HL-60 (cell line): ENCODE measurements around the gene ZFAND6.
"Not testable (repeated sequence)": the region's sequence is repeated elsewhere in the genome, so short reads cannot be mapped to it uniquely, and the experiment has no call there.

ENCODE experiments used
- DNase-seq, 2 experiments: peaks; one replicate each; pipeline ENCODE4 v3.0.0-alpha.2; 2010 to 2020; ENCODE audit warnings: low read depth in 1 of 2, low spot score in 1 of 2
- H3K27ac ChIP-seq: fragments of 250-450 bp; sonication (Bioruptor Pico); replicated peaks from 2 replicates; pipeline ENCODE4 v1.5.1; 2020; ENCODE audit warnings: mild to moderate bottlenecking, moderate library complexity
- H3K27me3 ChIP-seq: fragments of 250-450 bp; sonication (Bioruptor Pico); 2 replicates; pipeline ENCODE4 v1.5.1; 2021; ENCODE audit warnings: mild to moderate bottlenecking, moderate library complexity; ENCODE audit not compliant: insufficient read depth, poor library complexity, severe bottlenecking
- H3K4me3 ChIP-seq: replicated peaks from 2 replicates; pipeline ENCODE4 v1.5.1; 2011; ENCODE audit warnings: mild to moderate bottlenecking, control low read depth, low read length; ENCODE audit not compliant: insufficient read depth
- CTCF ChIP-seq: IDR thresholded peaks from one replicate; pipeline ENCODE4 v1.5.1; 2011; ENCODE audit warnings: low read length, control low read depth, inconsistent platforms; ENCODE audit not compliant: insufficient read depth
- GABPA ChIP-seq: IDR thresholded peaks from 2 replicates; pipeline ENCODE4 v1.6.1; 2012; ENCODE audit warnings: low read depth
- POLR2AphosphoS5 ChIP-seq: IDR thresholded peaks from 2 replicates; pipeline ENCODE4 v1.6.1; 2012; ENCODE audit warnings: low read depth
- SPI1 ChIP-seq: IDR thresholded peaks from 2 replicates; pipeline ENCODE4 v1.6.1; 2012; ENCODE audit warnings: low read depth, mild to moderate bottlenecking, borderline replicate concordance
- TF ChIP-seq, protein P1 (sequence below): IDR thresholded peaks from 2 replicates; pipeline ENCODE4 v1.6.1; 2012; ENCODE audit warnings: low read depth; ENCODE audit not compliant: insufficient replicate concordance

Gene ZFAND6

GRCh38 chr15:80036071-80036470 is 23.4 kb upstream of the ZFAND6 start:
- DNase-seq = no peak
- Histone ChIP-seq H3K27me3 (no peaks in the 10 kb centered on the region), H3K27ac (no peak overlapping the region), H3K4me3 (no peak overlapping the region)
- TF ChIP-seq POLR2AphosphoS5 (no peak), GABPA (no peak), SPI1 (no peak), CTCF (no peak)
- TF ChIP-seq, protein P1, sequence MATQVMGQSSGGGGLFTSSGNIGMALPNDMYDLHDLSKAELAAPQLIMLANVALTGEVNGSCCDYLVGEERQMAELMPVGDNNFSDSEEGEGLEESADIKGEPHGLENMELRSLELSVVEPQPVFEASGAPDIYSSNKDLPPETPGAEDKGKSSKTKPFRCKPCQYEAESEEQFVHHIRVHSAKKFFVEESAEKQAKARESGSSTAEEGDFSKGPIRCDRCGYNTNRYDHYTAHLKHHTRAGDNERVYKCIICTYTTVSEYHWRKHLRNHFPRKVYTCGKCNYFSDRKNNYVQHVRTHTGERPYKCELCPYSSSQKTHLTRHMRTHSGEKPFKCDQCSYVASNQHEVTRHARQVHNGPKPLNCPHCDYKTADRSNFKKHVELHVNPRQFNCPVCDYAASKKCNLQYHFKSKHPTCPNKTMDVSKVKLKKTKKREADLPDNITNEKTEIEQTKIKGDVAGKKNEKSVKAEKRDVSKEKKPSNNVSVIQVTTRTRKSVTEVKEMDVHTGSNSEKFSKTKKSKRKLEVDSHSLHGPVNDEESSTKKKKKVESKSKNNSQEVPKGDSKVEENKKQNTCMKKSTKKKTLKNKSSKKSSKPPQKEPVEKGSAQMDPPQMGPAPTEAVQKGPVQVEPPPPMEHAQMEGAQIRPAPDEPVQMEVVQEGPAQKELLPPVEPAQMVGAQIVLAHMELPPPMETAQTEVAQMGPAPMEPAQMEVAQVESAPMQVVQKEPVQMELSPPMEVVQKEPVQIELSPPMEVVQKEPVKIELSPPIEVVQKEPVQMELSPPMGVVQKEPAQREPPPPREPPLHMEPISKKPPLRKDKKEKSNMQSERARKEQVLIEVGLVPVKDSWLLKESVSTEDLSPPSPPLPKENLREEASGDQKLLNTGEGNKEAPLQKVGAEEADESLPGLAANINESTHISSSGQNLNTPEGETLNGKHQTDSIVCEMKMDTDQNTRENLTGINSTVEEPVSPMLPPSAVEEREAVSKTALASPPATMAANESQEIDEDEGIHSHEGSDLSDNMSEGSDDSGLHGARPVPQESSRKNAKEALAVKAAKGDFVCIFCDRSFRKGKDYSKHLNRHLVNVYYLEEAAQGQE = no peak

GRCh38 chr15:80041494-80042253 is 17.8 kb upstream of the ZFAND6 start:
- no peak for TF ChIP-seq CTCF
- no peak for TF ChIP-seq SPI1
- TF ChIP-seq, protein P1 = no peak
- no peak for TF ChIP-seq GABPA
- TF ChIP-seq POLR2AphosphoS5 = no peak
- Histone ChIP-seq H3K27me3 (no peaks in the 10 kb centered on the region), H3K27ac (no peak overlapping the region), H3K4me3 (no peak overlapping the region)
- DNase-seq = no peak

DNA sequence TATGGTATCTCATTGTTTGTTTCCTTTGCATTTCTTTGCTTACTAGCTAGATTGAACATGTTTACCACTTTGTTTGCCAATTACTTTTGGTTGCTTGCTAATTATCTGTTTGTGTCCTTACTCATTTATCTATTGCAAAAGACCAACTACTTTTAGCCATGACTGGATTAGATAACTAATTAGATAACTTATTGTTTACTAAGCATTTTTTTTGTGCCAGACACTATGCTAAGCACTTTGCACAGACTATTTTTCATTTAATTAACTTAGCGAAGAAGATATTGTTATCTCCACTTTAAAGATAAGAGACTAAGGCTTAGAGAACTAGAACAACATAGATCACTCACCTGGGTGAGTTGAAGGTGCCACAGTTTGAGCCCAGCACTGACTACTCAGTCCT is 16.9 kb upstream of the ZFAND6 start:
- no peak for DNase-seq
- no peak for TF ChIP-seq CTCF
- TF ChIP-seq, protein P1 = no peak
- TF ChIP-seq POLR2AphosphoS5 = no peak
- Histone ChIP-seq H3K27me3 (no peaks in the 10 kb centered on the region), H3K4me3 (no peak overlapping the region), H3K27ac (no peak overlapping the region)

- not testable (repeated sequence) for H3K27me3 ChIP-seq, DNase-seq, H3K27ac ChIP-seq
These were observed 14.3 kb upstream of the ZFAND6 start for GRCh38 chr15:80045219-80045618.

More at GRCh38 chr15:80045219-80045618, 14.3 kb upstream of the ZFAND6 start:
- H3K4me3 ChIP-seq = not testable (repeated sequence)
